ES-I3 (cell line): ENCODE measurements around the gene VAPA.

Experiments
- H3K36me3 ChIP-seq: 2 replicates; pipeline ENCODE4 v1.6.1; 2013; ENCODE audit warnings: mild to moderate bottlenecking, low read length, control low read depth, moderate library complexity; ENCODE audit not compliant: insufficient read depth
- H3K4me1 ChIP-seq: 2 replicates; pipeline ENCODE4 v1.6.1; 2013; ENCODE audit warnings: mild to moderate bottlenecking, control low read depth, low read length; ENCODE audit not compliant: insufficient read depth
- H3K9ac ChIP-seq: 2 replicates; pipeline ENCODE4 v1.6.1; 2013; ENCODE audit warnings: low read depth, mild to moderate bottlenecking, low read length, moderate library complexity
- H3K9me3 ChIP-seq: 2 replicates; pipeline ENCODE4 v1.6.1; 2013; ENCODE audit warnings: mild to moderate bottlenecking, low read length, moderate library complexity; ENCODE audit not compliant: control insufficient read depth, insufficient read depth

Gene VAPA

GRCh38 chr18:9927392-9928063, 13.7 kb downstream of the VAPA start:
- Histone ChIP-seq H3K9me3 (no peaks in the 10 kb centered on the region), H3K9ac (no peak overlapping the region; the same call in 1 of the 2 replicates), H3K36me3 (no peaks in the 10 kb centered on the region), H3K4me1 (peaks cover 30% of the 10 kb centered on the region)

GRCh38 chr18:9928646-9929259, 14.9 kb downstream of the VAPA start:
- Histone ChIP-seq H3K4me1 (peaks cover 29% of the 10 kb centered on the region), H3K9me3 (no peaks in the 10 kb centered on the region), H3K36me3 (no peaks in the 10 kb centered on the region), H3K9ac (no peak overlapping the region)

- no peaks in the 10 kb centered on the region for H3K36me3 ChIP-seq
- H3K9me3 ChIP-seq = no peaks in the 10 kb centered on the region
- H3K4me1 ChIP-seq = peaks cover 29% of the 10 kb centered on the region
- no peak overlapping the region for H3K9ac ChIP-seq
Measured at GRCh38 chr18:9930299-9930884, 16.6 kb downstream of the VAPA start.

- Histone ChIP-seq H3K4me1 (peaks cover 23% of the 10 kb centered on the region), H3K9ac (no peak overlapping the region), H3K9me3 (no peaks in the 10 kb centered on the region), H3K36me3 (no peaks in the 10 kb centered on the region)
Measured at GRCh38 chr18:9931146-9931545, 17.3 kb downstream of the VAPA start.

GRCh38 chr18:9931678-9932077, 17.9 kb downstream of the VAPA start:
- peaks cover 18% of the 10 kb centered on the region for H3K4me1 ChIP-seq
- no peaks in the 10 kb centered on the region for H3K9me3 ChIP-seq
- H3K36me3 ChIP-seq = peaks cover 2% of the 10 kb centered on the region
- H3K9ac ChIP-seq = no peak overlapping the region

- Histone ChIP-seq H3K4me1 (peaks cover 3% of the 10 kb centered on the region), H3K36me3 (peaks cover 7% of the 10 kb centered on the region), H3K9ac (no peak overlapping the region), H3K9me3 (no peaks in the 10 kb centered on the region)
Measured at GRCh38 chr18:9933865-9934264, 20.0 kb downstream of the VAPA start.

- Histone ChIP-seq H3K9me3 (no peaks in the 10 kb centered on the region), H3K36me3 (peaks cover 7% of the 10 kb centered on the region), H3K4me1 (no peaks in the 10 kb centered on the region; the same call in none of the 2 replicates), H3K9ac (no peak overlapping the region)
Measured at GRCh38 chr18:9934274-9934673, 20.5 kb downstream of the VAPA start.

GRCh38 chr18:9941103-9941502, 27.3 kb downstream of the VAPA start:
- no peaks in the 10 kb centered on the region for H3K9me3 ChIP-seq
- H3K36me3 ChIP-seq = peaks cover 15% of the 10 kb centered on the region
- H3K9ac ChIP-seq = no peak overlapping the region
- H3K4me1 ChIP-seq = no peaks in the 10 kb centered on the region

GRCh38 chr18:9941660-9942059, 27.8 kb downstream of the VAPA start:
- Histone ChIP-seq H3K9ac (no peak overlapping the region), H3K4me1 (no peaks in the 10 kb centered on the region), H3K36me3 (peaks cover 13% of the 10 kb centered on the region), H3K9me3 (no peaks in the 10 kb centered on the region)

- no peak overlapping the region for H3K9ac ChIP-seq
- H3K4me1 ChIP-seq = no peaks in the 10 kb centered on the region
- H3K9me3 ChIP-seq = no peaks in the 10 kb centered on the region
- H3K36me3 ChIP-seq = peaks cover 8% of the 10 kb centered on the region; the same call in 1 of the 2 replicates
Measured at GRCh38 chr18:9943311-9943710, 29.5 kb downstream of the VAPA start.

- Histone ChIP-seq H3K9me3 (no peaks in the 10 kb centered on the region), H3K9ac (no peak overlapping the region), H3K36me3 (peaks cover 8% of the 10 kb centered on the region; the same call in 1 of the 2 replicates), H3K4me1 (no peaks in the 10 kb centered on the region)
Measured at GRCh38 chr18:9944805-9945204, 31.0 kb downstream of the VAPA start.

GRCh38 chr18:9946831-9947230, 33.0 kb downstream of the VAPA start:
- Histone ChIP-seq H3K9ac (no peak overlapping the region), H3K4me1 (no peaks in the 10 kb centered on the region), H3K9me3 (no peaks in the 10 kb centered on the region), H3K36me3 (peaks cover 8% of the 10 kb centered on the region; the same call in 1 of the 2 replicates)

- Histone ChIP-seq H3K9ac (no peak overlapping the region), H3K4me1 (no peaks in the 10 kb centered on the region), H3K9me3 (no peaks in the 10 kb centered on the region), H3K36me3 (peaks cover 8% of the 10 kb centered on the region; the same call in 1 of the 2 replicates)
Measured at GRCh38 chr18:9947248-9947647, 33.4 kb downstream of the VAPA start.

GRCh38 chr18:9949315-9949714, 35.5 kb downstream of the VAPA start:
- H3K36me3 ChIP-seq = peaks cover 8% of the 10 kb centered on the region; the same call in 1 of the 2 replicates

GRCh38 chr18:9949861-9950260, 36.0 kb downstream of the VAPA start:
- Histone ChIP-seq H3K9me3 (no peaks in the 10 kb centered on the region), H3K36me3 (peaks cover 4% of the 10 kb centered on the region; the same call in 1 of the 2 replicates), H3K9ac (no peak overlapping the region), H3K4me1 (no peaks in the 10 kb centered on the region)

More at GRCh38 chr18:9949315-9949714, 35.5 kb downstream of the VAPA start:
- H3K9ac ChIP-seq = no peak overlapping the region
- H3K4me1 ChIP-seq = no peaks in the 10 kb centered on the region
- H3K9me3 ChIP-seq = no peaks in the 10 kb centered on the region
